Neural progenitor cell (in vitro differentiated cells): Measurements from ENCODE around the gene PTPRN2. TPM values are rescaled to one million over a fixed set of nuclear protein-coding genes. Genes with fewer than 3 reads are reported as not detected.

Experiments
- DNase-seq: peaks from one replicate; pipeline ENCODE4 v3.0.0-alpha.2; 2016; ENCODE audit warnings: low spot score
- H2AFZ ChIP-seq: fragments of 200-600 bp; sonication (generic); replicated peaks from 2 replicates; pipeline ENCODE4 v1.6.1; 2016; ENCODE audit warnings: antibody characterized with exemption
- H3F3A ChIP-seq: fragments of 200-600 bp; sonication (generic); 2 replicates; pipeline ENCODE4 v1.6.1; 2016; ENCODE audit warnings: antibody characterized with exemption, low read depth
- H3K27ac ChIP-seq: fragments of 200-600 bp; sonication (generic); 2 replicates; pipeline ENCODE4 v1.5.1; 2016; ENCODE audit warnings: mild to moderate bottlenecking
- H3K27me3 ChIP-seq: fragments of 200-600 bp; sonication (generic); 2 replicates; pipeline ENCODE4 v1.6.1; 2016; ENCODE audit warnings: mild to moderate bottlenecking, moderate library complexity
- H3K36me3 ChIP-seq: fragments of 200-600 bp; sonication (generic); 2 replicates; pipeline ENCODE4 v1.5.1; 2016
- H3K4me1 ChIP-seq: fragments of 200-600 bp; sonication (generic); 2 replicates; pipeline ENCODE4 v1.6.1; 2016; ENCODE audit warnings: mixed run types
- H3K4me2 ChIP-seq: fragments of 200-600 bp; sonication (generic); 2 replicates; pipeline ENCODE4 v1.6.1; 2016
- H3K4me3 ChIP-seq: fragments of 200-600 bp; sonication (generic); 2 replicates; pipeline ENCODE4 v1.5.1; 2016
- H3K79me2 ChIP-seq: fragments of 200-600 bp; sonication (generic); 2 replicates; pipeline ENCODE4 v1.6.1; 2016; ENCODE audit warnings: low read depth
- H3K9ac ChIP-seq: fragments of 200-600 bp; sonication (generic); 2 replicates; pipeline ENCODE4 v1.6.1; 2016
- H3K9me3 ChIP-seq: fragments of 200-600 bp; sonication (generic); 2 replicates; pipeline ENCODE4 v1.5.1; 2016; ENCODE audit warnings: low read depth
- H4K20me1 ChIP-seq: fragments of 200-600 bp; sonication (generic); 2 replicates; pipeline ENCODE4 v1.6.1; 2016; ENCODE audit warnings: low read depth
- H3K27ac Mint-ChIP-seq: 3 replicates; pipeline ENCODE4 v1.8.0; 2021; ENCODE audit warnings: mixed read lengths
- H3K27me3 Mint-ChIP-seq: 2 replicates; pipeline ENCODE4 v1.8.0; 2022; ENCODE audit warnings: low read depth, mild to moderate bottlenecking, inconsistent platforms, moderate library complexity, mixed read lengths; ENCODE audit not compliant: insufficient read depth
- H3K36me3 Mint-ChIP-seq: 3 replicates; pipeline ENCODE4 v1.8.0; 2021; ENCODE audit warnings: mixed read lengths
- H3K4me1 Mint-ChIP-seq: 3 replicates; pipeline ENCODE4 v1.8.0; 2021; ENCODE audit warnings: mixed read lengths
- H3K4me3 Mint-ChIP-seq: 3 replicates; pipeline ENCODE4 v1.8.0; 2021; ENCODE audit warnings: mild to moderate bottlenecking, moderate library complexity, mixed read lengths
- H3K9me3 Mint-ChIP-seq: 3 replicates; pipeline ENCODE4 v1.8.0; 2020; ENCODE audit warnings: mixed read lengths
- CTCF ChIP-seq: fragments of 200-600 bp; sonication (generic); IDR thresholded peaks from 2 replicates; pipeline ENCODE4 v1.5.1; 2017; ENCODE audit warnings: antibody characterized with exemption, mild to moderate bottlenecking
- EZH2 ChIP-seq: fragments of 200-600 bp; sonication (generic); IDR thresholded peaks from 2 replicates; pipeline ENCODE4 v1.6.1; 2017; ENCODE audit warnings: antibody characterized with exemption, mild to moderate bottlenecking, moderate library complexity
- EZH2phosphoT487 ChIP-seq: fragments of 200-600 bp; sonication (generic); IDR thresholded peaks from 2 replicates; pipeline ENCODE4 v1.6.1; 2017; ENCODE audit warnings: antibody characterized with exemption
- total RNA-seq: library from RNA; depleted of rRNA; stranded (reverse); fragments of >200 nt; gene quantifications from 2 replicates; pipeline ENCODE4 v1.2.3, GENCODE V29; 2015; ENCODE audit warnings: low replicate concordance

PTPRN2 gene
- total RNA-seq, 1 donor from 2014 or later, result 3.0 TPM

GRCh38 chr7:157656195-157656769 is 931.3 kb downstream of the PTPRN2 start:
- peaks cover 8% of the 10 kb centered on the region for H3K27me3 Mint-ChIP-seq
- peaks cover 32% of the 10 kb centered on the region for H3K36me3 Mint-ChIP-seq
- no peaks in the 10 kb centered on the region for H3K36me3 ChIP-seq
- H3K4me3 Mint-ChIP-seq, result no peak overlapping the region
- H3K4me2 ChIP-seq, result no peak overlapping the region
- no peak overlapping the region for H3K4me3 ChIP-seq
- no peak for DNase-seq
- H3K27ac Mint-ChIP-seq, result no peak overlapping the region
- peaks cover 11% of the 10 kb centered on the region for H3K4me1 Mint-ChIP-seq
- no peaks in the 10 kb centered on the region for H3K9me3 ChIP-seq
- H3K4me1 ChIP-seq, result no peaks in the 10 kb centered on the region
- no peaks in the 10 kb centered on the region for H3F3A ChIP-seq
- no peaks in the 10 kb centered on the region for H3K79me2 ChIP-seq
- H2AFZ ChIP-seq, result no peak overlapping the region
- no peak overlapping the region for H3K27ac ChIP-seq
- no peak overlapping the region for H3K9ac ChIP-seq
- H4K20me1 ChIP-seq, result no peaks in the 10 kb centered on the region
- no peaks in the 10 kb centered on the region for H3K9me3 Mint-ChIP-seq
- TF ChIP-seq EZH2 (no peak), CTCF (peak; percentile 11)
- H3K27me3 ChIP-seq, result no peaks in the 10 kb centered on the region

GRCh38 chr7:157654350-157654749 is 933.3 kb downstream of the PTPRN2 start:
- Histone ChIP-seq H3K27me3 (no peaks in the 10 kb centered on the region), H3F3A (no peaks in the 10 kb centered on the region), H4K20me1 (no peaks in the 10 kb centered on the region), H3K27ac (no peak overlapping the region), H3K4me3 (no peak overlapping the region), H2AFZ (no peak overlapping the region), H3K79me2 (no peaks in the 10 kb centered on the region), H3K4me2 (no peak overlapping the region), H3K36me3 (no peaks in the 10 kb centered on the region), H3K9me3 (no peaks in the 10 kb centered on the region), H3K4me1 (no peaks in the 10 kb centered on the region), H3K9ac (no peak overlapping the region)
- Mint-ChIP-seq H3K27ac (no peak overlapping the region), H3K9me3 (peaks cover 4% of the 10 kb centered on the region), H3K4me3 (no peak overlapping the region), H3K4me1 (peaks cover 3% of the 10 kb centered on the region), H3K36me3 (peaks cover 39% of the 10 kb centered on the region), H3K27me3 (peaks cover 10% of the 10 kb centered on the region)
- DNase-seq, result no peak
- TF ChIP-seq EZH2phosphoT487 (no peak), EZH2 (no peak), CTCF (no peak)

- no peak for DNase-seq
- Mint-ChIP-seq H3K9me3 (peaks cover 4% of the 10 kb centered on the region), H3K4me3 (no peak overlapping the region), H3K36me3 (peaks cover 39% of the 10 kb centered on the region), H3K4me1 (peaks cover 3% of the 10 kb centered on the region), H3K27me3 (peaks cover 10% of the 10 kb centered on the region), H3K27ac (no peak overlapping the region)
- Histone ChIP-seq H3K4me3 (no peak overlapping the region), H3F3A (no peaks in the 10 kb centered on the region), H2AFZ (no peak overlapping the region), H3K4me1 (no peaks in the 10 kb centered on the region), H3K27me3 (no peaks in the 10 kb centered on the region), H4K20me1 (no peaks in the 10 kb centered on the region), H3K9ac (no peak overlapping the region), H3K9me3 (no peaks in the 10 kb centered on the region), H3K4me2 (no peak overlapping the region), H3K27ac (no peak overlapping the region), H3K79me2 (no peaks in the 10 kb centered on the region), H3K36me3 (no peaks in the 10 kb centered on the region)
- TF ChIP-seq EZH2 (no peak), EZH2phosphoT487 (no peak)
Measured at GRCh38 chr7:157653827-157654207, 933.8 kb downstream of the PTPRN2 start.

DNA sequence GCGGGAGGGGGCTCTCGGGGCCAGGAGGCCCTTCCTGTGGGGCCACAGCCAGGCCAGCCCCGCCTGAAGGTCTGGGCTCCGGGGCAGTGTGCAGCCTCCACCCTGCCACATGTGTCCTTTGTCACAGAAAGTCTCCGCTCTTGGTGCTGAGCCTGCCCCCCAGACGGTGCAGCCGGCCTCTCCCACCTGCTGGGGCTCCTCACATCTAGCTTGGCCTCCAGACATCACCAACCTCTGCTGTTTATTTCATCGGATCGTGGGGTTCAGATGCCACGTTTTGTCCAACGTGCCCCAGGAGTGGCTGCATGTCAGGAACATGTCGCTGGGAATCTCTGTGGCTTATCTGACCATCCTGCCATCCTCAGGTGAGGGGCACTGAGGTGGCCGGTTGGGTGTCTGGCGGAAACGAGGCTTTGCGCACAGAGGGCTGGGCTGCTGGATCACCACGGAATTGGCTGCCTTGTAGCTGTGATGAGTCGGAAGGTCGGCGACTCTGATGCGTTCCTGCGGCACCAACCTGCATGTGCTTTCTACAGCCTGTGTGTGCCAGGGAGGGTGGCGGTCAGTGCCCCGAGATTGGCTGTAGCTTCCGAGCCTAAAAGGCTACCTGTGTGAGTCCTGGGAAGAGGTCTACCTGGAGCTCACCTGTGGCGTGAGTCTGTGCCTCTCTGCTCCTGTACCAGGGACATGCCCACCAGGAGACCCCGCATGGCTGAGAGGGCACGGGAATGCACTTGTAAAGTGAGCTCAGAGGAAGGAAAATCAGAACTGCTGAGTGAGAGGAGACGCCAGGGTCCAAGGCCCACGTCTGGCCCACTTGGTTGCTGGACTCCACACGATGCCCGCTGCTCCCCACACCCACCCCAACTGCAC is 934.4 kb downstream of the PTPRN2 start:
- Mint-ChIP-seq H3K27me3 (peaks cover 8% of the 10 kb centered on the region), H3K36me3 (peaks cover 37% of the 10 kb centered on the region), H3K9me3 (peaks cover 4% of the 10 kb centered on the region), H3K4me3 (no peak overlapping the region), H3K27ac (no peak overlapping the region), H3K4me1 (no peaks in the 10 kb centered on the region)
- no peaks in the 10 kb centered on the region for H3K79me2 ChIP-seq
- no peaks in the 10 kb centered on the region for H3K9me3 ChIP-seq
- H4K20me1 ChIP-seq, result no peaks in the 10 kb centered on the region
- no peak overlapping the region for H3K9ac ChIP-seq
- DNase-seq, result no peak
- no peak overlapping the region for H3K27ac ChIP-seq
- TF ChIP-seq CTCF (no peak), EZH2 (no peak), EZH2phosphoT487 (no peak)
- H3K4me2 ChIP-seq, result no peak overlapping the region
- no peaks in the 10 kb centered on the region for H3F3A ChIP-seq
- H3K4me3 ChIP-seq, result no peak overlapping the region
- H3K27me3 ChIP-seq, result no peaks in the 10 kb centered on the region
- no peaks in the 10 kb centered on the region for H3K36me3 ChIP-seq
- no peaks in the 10 kb centered on the region for H3K4me1 ChIP-seq
- H2AFZ ChIP-seq, result no peak overlapping the region
